Measurements from ENCODE around the gene LRG1. TPM values are rescaled to one million over a fixed set of nuclear protein-coding genes. Genes with fewer than 3 reads are reported as not detected.

Gene LRG1
- total RNA-seq, 1 donor from 2014 or later: 1.0 TPM

- Mint-ChIP-seq H3K27ac (ENCODE audit: unreplicated experiment) (no peak overlapping the region), H3K4me3 (ENCODE audit: unreplicated experiment) (no peak overlapping the region)
These were observed 14.9 kb upstream of the LRG1 start for GRCh38 chr19:4554717-4555116.

DNA sequence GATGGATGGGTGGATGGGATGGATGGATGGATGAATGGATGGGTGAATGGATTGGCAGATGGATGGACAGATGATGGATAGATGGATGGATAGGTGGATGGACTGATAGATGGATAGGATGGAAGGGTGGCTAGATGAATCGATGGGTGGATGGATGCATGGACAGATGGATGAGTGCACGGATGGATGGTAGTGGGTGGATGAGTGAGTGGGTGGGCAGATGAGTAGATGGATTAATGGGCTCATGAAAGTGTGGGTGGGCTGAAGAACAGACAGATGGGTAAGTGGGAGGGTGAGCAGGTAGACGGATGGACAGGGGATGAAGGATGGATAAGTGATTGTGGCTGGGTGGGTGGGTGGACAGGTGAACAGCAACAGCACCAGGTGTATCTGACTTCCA lies 13.9 kb upstream of the LRG1 start:
- TF ChIP-seq, protein P1, sequence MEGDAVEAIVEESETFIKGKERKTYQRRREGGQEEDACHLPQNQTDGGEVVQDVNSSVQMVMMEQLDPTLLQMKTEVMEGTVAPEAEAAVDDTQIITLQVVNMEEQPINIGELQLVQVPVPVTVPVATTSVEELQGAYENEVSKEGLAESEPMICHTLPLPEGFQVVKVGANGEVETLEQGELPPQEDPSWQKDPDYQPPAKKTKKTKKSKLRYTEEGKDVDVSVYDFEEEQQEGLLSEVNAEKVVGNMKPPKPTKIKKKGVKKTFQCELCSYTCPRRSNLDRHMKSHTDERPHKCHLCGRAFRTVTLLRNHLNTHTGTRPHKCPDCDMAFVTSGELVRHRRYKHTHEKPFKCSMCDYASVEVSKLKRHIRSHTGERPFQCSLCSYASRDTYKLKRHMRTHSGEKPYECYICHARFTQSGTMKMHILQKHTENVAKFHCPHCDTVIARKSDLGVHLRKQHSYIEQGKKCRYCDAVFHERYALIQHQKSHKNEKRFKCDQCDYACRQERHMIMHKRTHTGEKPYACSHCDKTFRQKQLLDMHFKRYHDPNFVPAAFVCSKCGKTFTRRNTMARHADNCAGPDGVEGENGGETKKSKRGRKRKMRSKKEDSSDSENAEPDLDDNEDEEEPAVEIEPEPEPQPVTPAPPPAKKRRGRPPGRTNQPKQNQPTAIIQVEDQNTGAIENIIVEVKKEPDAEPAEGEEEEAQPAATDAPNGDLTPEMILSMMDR (IDR thresholded peaks at IDR 0.05; ENCODE audit: partially characterized antibody, unreplicated experiment): no peak
- peak overlapping the region; percentile 28 for H3K27ac Mint-ChIP-seq (ENCODE audit: unreplicated experiment)
- H3K36me3 Mint-ChIP-seq (ENCODE audit: unreplicated experiment): peaks cover 20% of the 10 kb centered on the region
- H3K4me3 Mint-ChIP-seq (ENCODE audit: unreplicated experiment): no peak overlapping the region
- H3K4me1 Mint-ChIP-seq (ENCODE audit: low read depth, unreplicated experiment): no peaks in the 10 kb centered on the region
- H3K27me3 Mint-ChIP-seq (ENCODE audit: unreplicated experiment): peaks cover 22% of the 10 kb centered on the region
- peaks cover 24% of the 10 kb centered on the region for H3K9me3 Mint-ChIP-seq (ENCODE audit: unreplicated experiment)
- no peak for DNase-seq

More at GRCh38 chr19:4554717-4555116, 14.9 kb upstream of the LRG1 start:
- peaks cover 22% of the 10 kb centered on the region for H3K27me3 Mint-ChIP-seq (ENCODE audit: unreplicated experiment)
- H3K9me3 Mint-ChIP-seq (ENCODE audit: unreplicated experiment): peaks cover 22% of the 10 kb centered on the region
- TF ChIP-seq, protein P1 (IDR thresholded peaks at IDR 0.05; ENCODE audit: partially characterized antibody, unreplicated experiment): no peak
- DNase-seq: no peak
- no peaks in the 10 kb centered on the region for H3K4me1 Mint-ChIP-seq (ENCODE audit: low read depth, unreplicated experiment)
- peaks cover 20% of the 10 kb centered on the region for H3K36me3 Mint-ChIP-seq (ENCODE audit: unreplicated experiment)

DNA sequence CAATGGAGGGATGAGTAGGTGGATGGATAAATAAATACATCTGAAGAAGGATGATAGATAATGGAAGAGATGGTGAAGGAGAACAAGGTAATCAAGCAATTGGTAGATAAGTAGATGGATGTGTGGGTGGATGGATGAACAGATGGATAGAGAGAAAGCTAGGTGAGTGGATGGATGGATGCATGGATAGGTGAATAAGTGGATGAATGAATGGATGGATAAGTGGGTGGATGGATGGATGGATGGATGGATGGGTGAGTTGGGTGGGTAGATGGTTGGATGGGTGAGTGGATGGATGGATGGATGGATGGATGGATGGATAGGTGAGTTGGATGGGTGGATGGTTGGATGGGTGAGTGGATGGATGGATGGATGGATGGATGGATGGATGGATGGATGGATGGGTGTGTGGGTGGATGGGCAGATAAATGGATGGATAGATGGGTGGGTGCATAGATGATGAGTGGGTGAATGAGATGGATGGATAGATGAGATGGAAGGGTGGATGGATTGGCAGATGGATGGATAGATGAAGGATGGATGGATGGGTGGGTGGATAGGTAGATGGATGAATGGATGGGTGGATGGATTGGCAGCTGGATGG lies 13.4 kb upstream of the LRG1 start:
- DNase-seq: no peak
- peak overlapping the region; percentile 64 for H3K27ac Mint-ChIP-seq (ENCODE audit: unreplicated experiment)

GRCh38 chr19:4552525-4552819 lies 12.6 kb upstream of the LRG1 start:
- TF ChIP-seq, protein P1 (IDR thresholded peaks at IDR 0.05; ENCODE audit: partially characterized antibody, unreplicated experiment): no peak
- Mint-ChIP-seq H3K36me3 (ENCODE audit: unreplicated experiment) (peaks cover 20% of the 10 kb centered on the region), H3K4me1 (ENCODE audit: low read depth, unreplicated experiment) (no peaks in the 10 kb centered on the region), H3K9me3 (ENCODE audit: unreplicated experiment) (peaks cover 21% of the 10 kb centered on the region), H3K27me3 (ENCODE audit: unreplicated experiment) (peaks cover 25% of the 10 kb centered on the region), H3K4me3 (ENCODE audit: unreplicated experiment) (no peak overlapping the region), H3K27ac (ENCODE audit: unreplicated experiment) (no peak overlapping the region)
- DNase-seq: no peak

More for the DNA sequence above, 13.4 kb upstream of the LRG1 start:
- Mint-ChIP-seq H3K27me3 (ENCODE audit: unreplicated experiment) (peaks cover 22% of the 10 kb centered on the region), H3K4me1 (ENCODE audit: low read depth, unreplicated experiment) (no peaks in the 10 kb centered on the region), H3K4me3 (ENCODE audit: unreplicated experiment) (peak overlapping the region; percentile 72), H3K36me3 (ENCODE audit: unreplicated experiment) (peaks cover 20% of the 10 kb centered on the region), H3K9me3 (ENCODE audit: unreplicated experiment) (peaks cover 22% of the 10 kb centered on the region)
- TF ChIP-seq, protein P1 (IDR thresholded peaks at IDR 0.05; ENCODE audit: partially characterized antibody, unreplicated experiment): no peak

- no peak overlapping the region for H3K27ac Mint-ChIP-seq (ENCODE audit: unreplicated experiment)
- peaks cover 20% of the 10 kb centered on the region for H3K36me3 Mint-ChIP-seq (ENCODE audit: unreplicated experiment)
- H3K4me1 Mint-ChIP-seq (ENCODE audit: low read depth, unreplicated experiment): no peaks in the 10 kb centered on the region
- H3K4me3 Mint-ChIP-seq (ENCODE audit: unreplicated experiment): no peak overlapping the region
- peaks cover 19% of the 10 kb centered on the region for H3K27me3 Mint-ChIP-seq (ENCODE audit: unreplicated experiment)
- peaks cover 14% of the 10 kb centered on the region for H3K9me3 Mint-ChIP-seq (ENCODE audit: unreplicated experiment)
- no peak for DNase-seq
- TF ChIP-seq, protein P1 (IDR thresholded peaks at IDR 0.05; ENCODE audit: partially characterized antibody, unreplicated experiment): no peak
These were observed 10.7 kb upstream of the LRG1 start for GRCh38 chr19:4550479-4551050.
